Measurements from ENCODE around the gene RERG.

DNA sequence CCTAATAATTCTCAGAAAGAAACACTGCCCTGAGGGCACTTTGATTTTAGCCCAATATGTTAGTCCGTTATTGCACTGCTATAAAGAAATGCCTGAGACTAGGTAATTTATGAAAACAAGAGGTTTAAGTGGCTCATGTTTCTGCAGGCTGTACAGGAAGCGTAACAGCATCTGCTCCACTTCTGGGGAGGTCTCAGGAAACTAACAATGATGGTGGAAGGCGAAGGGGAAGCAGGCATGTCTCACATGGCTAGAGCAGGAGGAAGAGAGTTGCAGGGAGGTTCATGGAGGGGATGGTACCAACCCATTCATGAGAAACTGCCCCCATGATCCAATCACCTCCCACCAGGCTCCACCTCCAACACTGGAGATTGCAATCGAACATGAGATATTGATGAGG, 49.4 kb upstream of the RERG start:
- no peak for TF ChIP-seq CTCF (conservative IDR thresholded peaks at IDR 0.05 in 1 of 2, IDR thresholded peaks at IDR 0.05 in 1 of 2; ENCODE audit: extremely low read depth in 1 of 2, insufficient read depth in 1 of 2, low read depth in 1 of 2, low read length in 2 of 2)
- TF ChIP-seq EZH2 (IDR thresholded peaks at IDR 0.05; ENCODE audit: borderline replicate concordance, low read length), result no peak

Data from mammary epithelial cell (primary cell).